MCF 10A (cell line): Measurements from ENCODE around the gene UTF1. TPM values are rescaled to one million over a fixed set of nuclear protein-coding genes. Genes with fewer than 3 reads are reported as not detected.

Experiments
- BruUV-seq: library from RNA; stranded (reverse); fragments of 400-500 nt; replicated peaks from 2 replicates; lab custom pipeline; 2021; lab: Mats Ljungman, UMichigan
- CTCF ChIA-PET: fragments of 300-600 bp; sonication (Branson Sonifier 250); formaldehyde crosslinking; extraction: SDS; loops from one replicate; lab custom pipeline; 2021; ENCODE audit warnings: antibody characterized with exemption, inconsistent platforms; lab: Yijun Ruan, JAX
- POLR2A ChIA-PET: fragments of 300-600, 350-650 bp; sonication (Branson Sonifier 250); formaldehyde crosslinking; extraction: SDS; loops from one replicate; lab custom pipeline; 2020; ENCODE audit warnings: antibody characterized with exemption, inconsistent platforms; lab: Yijun Ruan, JAX
- DNase-seq: peaks from one replicate; pipeline ENCODE4 v3.0.0-alpha.2; 2018; ENCODE audit not compliant: unreplicated experiment
- H3K27ac Mint-ChIP-seq: one replicate; pipeline ENCODE4 v1.8.0; 2022; ENCODE audit warnings: mild to moderate bottlenecking, low read depth, mixed read lengths; ENCODE audit not compliant: unreplicated experiment
- H3K27me3 Mint-ChIP-seq: one replicate; pipeline ENCODE4 v1.8.0; 2022; ENCODE audit warnings: mixed read lengths; ENCODE audit not compliant: insufficient read depth, unreplicated experiment
- H3K36me3 Mint-ChIP-seq: one replicate; pipeline ENCODE4 v1.8.0; 2022; ENCODE audit warnings: mild to moderate bottlenecking, moderate library complexity, mixed read lengths; ENCODE audit not compliant: insufficient read depth, unreplicated experiment
- H3K4me1 Mint-ChIP-seq: one replicate; pipeline ENCODE4 v1.8.0; 2022; ENCODE audit warnings: mixed read lengths; ENCODE audit not compliant: insufficient read depth, unreplicated experiment
- H3K4me3 Mint-ChIP-seq: one replicate; pipeline ENCODE4 v1.8.0; 2022; ENCODE audit warnings: mild to moderate bottlenecking, moderate library complexity, mixed read lengths; ENCODE audit not compliant: unreplicated experiment
- H3K9me3 Mint-ChIP-seq: one replicate; pipeline ENCODE4 v1.8.0; 2022; ENCODE audit warnings: mixed read lengths; ENCODE audit not compliant: unreplicated experiment
- CTCF ChIP-seq: fragments of 200-600 bp; IDR thresholded peaks from one replicate; pipeline ENCODE4 v1.8.0; 2022; ENCODE audit warnings: antibody characterized with exemption, mild to moderate bottlenecking; ENCODE audit not compliant: unreplicated experiment
- intact Hi-C: fragments of 100-400 bp; cut with micrococcal nuclease; formaldehyde crosslinking; loops from 2 replicates; pipeline ENCODE4 v1.14.1; 2022
- total RNA-seq: library from RNA; stranded (reverse); gene quantifications from 2 replicates; pipeline ENCODE4 v1.2.3, GENCODE V29; 2022

UTF1 gene
- total RNA-seq, 1 experiment from 2014 or later = not detected

DNA sequence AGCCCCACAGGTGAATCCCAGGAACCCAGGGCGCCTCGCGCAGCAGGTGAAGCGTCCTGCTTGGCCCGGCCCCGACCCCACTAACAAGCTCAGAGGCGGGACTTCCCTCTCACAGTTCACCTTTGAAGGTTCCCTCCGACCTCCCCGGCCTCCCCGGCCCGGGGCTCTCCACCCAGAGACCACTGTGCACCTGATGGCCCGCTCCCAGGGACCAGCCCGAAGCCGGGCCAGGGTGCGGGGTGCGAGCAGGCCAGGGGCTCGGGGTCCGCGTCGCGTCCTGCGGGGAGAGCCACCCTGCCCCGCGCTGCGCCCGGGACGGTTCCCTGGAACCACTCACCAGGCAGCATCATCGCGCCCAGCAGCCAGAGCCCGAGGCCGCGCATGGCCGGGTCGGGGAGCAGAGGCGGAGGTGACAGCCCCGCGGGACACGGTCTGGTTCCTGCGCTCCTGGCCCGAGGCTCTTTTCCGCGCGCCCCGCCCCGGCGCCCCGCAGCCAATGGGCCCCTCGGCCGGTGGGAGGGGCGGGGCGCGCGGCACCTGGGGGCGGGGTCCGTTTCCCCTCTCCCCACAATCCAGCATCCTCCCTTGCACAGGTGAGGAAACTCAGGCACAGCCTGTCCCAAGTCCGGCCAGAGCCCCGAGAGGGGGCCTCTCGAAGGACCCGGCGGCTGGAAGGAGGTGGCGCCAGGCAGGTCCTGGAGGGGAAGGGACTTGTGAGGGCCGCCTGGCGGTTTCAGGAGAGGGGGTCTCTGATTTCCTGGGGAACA lies 46.6 kb downstream of the UTF1 start, which contains the start of gene ADAM8:
Gene ADAM8, minus strand, starts transcription at position 434 of the 767 bp plus-strand sequence. Its CDS starts 51 bp downstream, at position 383.
- no TSS peak for BruUV-seq
- intact Hi-C loops = no loop called here
- peak within 1 kb of the TSS; percentile 40 for H3K4me3 Mint-ChIP-seq
- POLR2A ChIA-PET = interaction anchor here (1.7 to 4.7 kb wide), 2 partner anchors 9 to 18 kb away, joined by 6 to 45 read pairs; no protein-coding TSS in a partner anchor
- no peaks in the 10 kb centered on the region for H3K9me3 Mint-ChIP-seq
- H3K36me3 Mint-ChIP-seq = peaks cover 19% of the 10 kb centered on the region
- CTCF ChIA-PET = interaction anchor here (0.6 to 1.5 kb wide), 4 partner anchors 7 to 206 kb away, joined by 3 to 4 read pairs (median 3); no protein-coding TSS in a partner anchor
- no peak for DNase-seq
- peak within 1 kb of the TSS; percentile 85 for H3K27ac Mint-ChIP-seq
- peaks cover 16% of the 10 kb centered on the region for H3K4me1 Mint-ChIP-seq
- no peaks in the 10 kb centered on the region for H3K27me3 Mint-ChIP-seq
- no peak for TF ChIP-seq CTCF

DNA sequence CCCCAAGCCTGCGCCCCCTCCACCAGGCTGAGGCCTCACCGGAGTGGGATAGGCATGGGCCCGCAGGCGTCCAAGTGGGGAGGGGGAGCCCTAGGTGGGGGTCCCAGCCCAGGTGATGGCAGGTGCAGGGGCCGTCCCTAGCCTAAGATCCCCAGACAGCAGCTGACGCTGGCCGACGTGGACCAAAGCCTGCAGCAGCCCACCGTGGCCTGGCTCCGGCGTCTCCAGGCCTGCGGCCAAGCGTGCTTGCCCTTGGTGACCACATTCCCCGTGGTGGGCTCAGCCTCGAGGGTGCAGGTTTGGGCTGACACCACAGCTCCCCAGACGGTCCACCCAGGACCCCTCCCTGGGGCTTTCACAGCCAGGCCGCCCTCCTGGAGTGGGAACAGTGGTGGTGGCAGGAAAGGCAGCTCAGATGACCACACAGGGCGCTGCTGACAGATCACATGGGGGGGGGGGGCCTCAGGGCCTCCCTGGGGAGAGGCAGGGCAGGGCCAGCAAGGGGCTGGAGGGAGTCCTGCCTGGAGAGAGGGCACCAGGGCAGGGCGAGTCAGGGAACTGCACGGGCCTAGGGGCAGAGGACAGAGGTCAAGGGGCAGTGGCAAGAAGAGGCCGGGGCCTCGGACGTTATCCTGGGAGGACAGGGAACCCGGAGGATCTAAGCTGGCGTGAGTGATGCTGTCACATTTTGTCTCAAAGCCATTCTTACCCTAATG lies 47.4 kb downstream of the UTF1 start:
- ChIA-PET POLR2A (interaction anchor here (1.4 to 4.7 kb wide), 5 partner anchors 10 to 374 kb away, joined by 6 to 45 read pairs (median 9); partner anchors contain the start of genes TUBGCP2 and ZNF511), CTCF (interaction anchor here (0.6 to 2.2 kb wide), 7 partner anchors 8 to 207 kb away, joined by 3 to 15 read pairs (median 4); no protein-coding TSS in a partner anchor)
- no peak for DNase-seq
- H3K27ac Mint-ChIP-seq = peak overlapping the region; percentile 85
- H3K27me3 Mint-ChIP-seq = no peaks in the 10 kb centered on the region
- BruUV-seq = no TSS peak
- peaks cover 25% of the 10 kb centered on the region for H3K36me3 Mint-ChIP-seq
- H3K4me1 Mint-ChIP-seq = peaks cover 16% of the 10 kb centered on the region
- TF ChIP-seq CTCF = no peak
- H3K4me3 Mint-ChIP-seq = no peak overlapping the region
- intact Hi-C loops = no loop called here
- no peaks in the 10 kb centered on the region for H3K9me3 Mint-ChIP-seq

- peak; percentile 64 for DNase-seq
- H3K27ac Mint-ChIP-seq = peak overlapping the region; percentile 85
Measured at GRCh38 chr10:133277993-133278576, 48.1 kb downstream of the UTF1 start.

More at GRCh38 chr10:133277993-133278576, 48.1 kb downstream of the UTF1 start:
- intact Hi-C loops = loop anchor here (1.0 to 2.0 kb wide), 2 partner anchors 19 to 29 kb away; no protein-coding TSS in a partner anchor
- H3K9me3 Mint-ChIP-seq = no peaks in the 10 kb centered on the region
- BruUV-seq = no TSS peak
- no peaks in the 10 kb centered on the region for H3K27me3 Mint-ChIP-seq
- H3K4me1 Mint-ChIP-seq = peaks cover 16% of the 10 kb centered on the region
- H3K4me3 Mint-ChIP-seq = peak overlapping the region; percentile 48
- peaks cover 29% of the 10 kb centered on the region for H3K36me3 Mint-ChIP-seq
- ChIA-PET POLR2A (interaction anchor here (0.7 to 4.7 kb wide), 7 partner anchors 10 to 374 kb away, joined by 4 to 45 read pairs (median 6); partner anchors contain the start of genes TUBGCP2 and ZNF511), CTCF (interaction anchor here (0.8 to 2.2 kb wide), 9 partner anchors 9 to 374 kb away, joined by 3 to 15 read pairs (median 4); no protein-coding TSS in a partner anchor)
- no peak for TF ChIP-seq CTCF
